Cerebellar nuclear complex (tissue), 1 donor: Measurements from ENCODE around the gene DLX1.
"Not testable (repeated sequence)": the region's sequence is repeated elsewhere in the genome, so short reads cannot be mapped to it uniquely, and the experiment has no call there.

Experiments used
- DNase-seq, 2 experiments: peaks; one replicate each; lab custom pipeline; 2025; lab: John Stamatoyannopoulos, UW

Gene DLX1

DNA sequence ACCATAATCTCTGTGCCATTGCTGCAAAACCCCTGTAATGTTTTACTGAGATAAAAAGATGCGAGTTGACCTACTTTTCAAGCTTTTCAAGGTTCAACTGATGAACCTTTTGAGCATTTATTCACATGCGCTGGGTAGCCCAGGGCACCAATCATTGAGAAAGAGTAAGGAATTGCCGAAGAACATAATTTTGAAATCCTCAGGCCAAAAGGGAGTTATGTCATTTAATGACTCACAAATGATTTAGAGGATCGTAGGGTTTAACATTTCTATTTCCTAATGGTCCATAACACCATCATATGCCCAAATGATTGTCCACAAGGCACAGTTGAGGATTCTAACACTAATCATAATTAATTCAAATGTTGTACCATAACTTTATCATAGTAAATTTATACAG is 20.2 kb upstream of the DLX1 start:
- no peak for DNase-seq

GRCh38 chr2:172066394-172066886 is 18.9 kb upstream of the DLX1 start:
- no peak for DNase-seq

DNA sequence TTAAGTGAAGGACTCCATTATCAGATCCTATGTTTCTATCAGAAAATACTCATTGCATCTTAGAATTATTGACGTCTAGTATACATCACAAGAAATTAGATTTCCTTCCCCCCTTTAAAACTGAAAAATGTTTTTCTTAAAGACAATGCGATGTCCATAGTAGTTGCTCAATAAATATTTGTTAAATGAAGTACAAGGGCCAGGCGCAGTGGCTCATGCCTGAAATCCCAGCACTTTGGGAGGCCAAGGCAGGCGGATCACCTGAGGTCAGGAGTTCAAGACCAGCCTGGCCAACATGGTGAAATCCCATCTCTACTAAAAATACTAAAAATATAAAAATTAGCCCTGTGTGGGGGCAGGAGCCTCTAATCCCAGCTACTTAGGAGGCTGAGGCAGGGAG is 17.4 kb upstream of the DLX1 start:
- DNase-seq, result not testable (repeated sequence)

- no peak for DNase-seq
Measured at GRCh38 chr2:172070936-172071335, 14.4 kb upstream of the DLX1 start.

- DNase-seq, result no peak
Measured at GRCh38 chr2:172072303-172072702, 13.0 kb upstream of the DLX1 start.

- no peak for DNase-seq
Measured at GRCh38 chr2:172072706-172073105, 12.6 kb upstream of the DLX1 start.

- DNase-seq, result no peak
Measured at GRCh38 chr2:172073518-172073917, 11.8 kb upstream of the DLX1 start.

- no peak for DNase-seq
Measured at GRCh38 chr2:172074254-172074653, 11.1 kb upstream of the DLX1 start.

- DNase-seq, result no peak
Measured at GRCh38 chr2:172079416-172079815, 5.9 kb upstream of the DLX1 start.

- no peak for DNase-seq
Measured at GRCh38 chr2:172079838-172080640, 5.3 kb upstream of the DLX1 start.

DNA sequence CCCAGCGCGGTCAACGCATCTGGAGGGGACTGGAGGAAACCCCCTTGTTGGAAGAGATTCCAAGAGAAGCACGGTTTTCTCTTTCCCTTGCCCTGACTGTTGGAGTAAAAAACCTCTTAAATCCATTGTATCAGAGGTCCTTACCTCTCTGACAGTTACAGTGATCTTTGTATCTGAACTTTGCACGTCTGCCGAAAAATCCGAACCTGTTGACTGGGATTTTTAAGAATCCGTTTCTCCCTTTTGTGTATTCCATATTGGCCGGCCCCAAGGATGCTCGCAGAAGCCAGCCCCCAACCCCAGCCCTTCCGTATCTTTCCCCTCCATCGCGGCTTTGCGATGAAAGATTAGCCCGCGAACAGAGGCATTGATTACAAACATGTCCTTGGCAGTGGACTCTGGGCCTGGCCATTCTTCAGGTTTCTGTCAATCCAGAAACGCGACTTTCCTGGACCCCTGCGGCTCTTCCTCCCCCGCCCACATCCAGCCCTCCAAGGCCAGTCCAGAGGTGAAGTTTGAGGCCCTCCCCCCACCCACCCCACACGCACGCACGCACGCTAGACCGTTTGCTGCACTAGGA is 4.6 kb upstream of the DLX1 start:
- DNase-seq, result no peak

DNA sequence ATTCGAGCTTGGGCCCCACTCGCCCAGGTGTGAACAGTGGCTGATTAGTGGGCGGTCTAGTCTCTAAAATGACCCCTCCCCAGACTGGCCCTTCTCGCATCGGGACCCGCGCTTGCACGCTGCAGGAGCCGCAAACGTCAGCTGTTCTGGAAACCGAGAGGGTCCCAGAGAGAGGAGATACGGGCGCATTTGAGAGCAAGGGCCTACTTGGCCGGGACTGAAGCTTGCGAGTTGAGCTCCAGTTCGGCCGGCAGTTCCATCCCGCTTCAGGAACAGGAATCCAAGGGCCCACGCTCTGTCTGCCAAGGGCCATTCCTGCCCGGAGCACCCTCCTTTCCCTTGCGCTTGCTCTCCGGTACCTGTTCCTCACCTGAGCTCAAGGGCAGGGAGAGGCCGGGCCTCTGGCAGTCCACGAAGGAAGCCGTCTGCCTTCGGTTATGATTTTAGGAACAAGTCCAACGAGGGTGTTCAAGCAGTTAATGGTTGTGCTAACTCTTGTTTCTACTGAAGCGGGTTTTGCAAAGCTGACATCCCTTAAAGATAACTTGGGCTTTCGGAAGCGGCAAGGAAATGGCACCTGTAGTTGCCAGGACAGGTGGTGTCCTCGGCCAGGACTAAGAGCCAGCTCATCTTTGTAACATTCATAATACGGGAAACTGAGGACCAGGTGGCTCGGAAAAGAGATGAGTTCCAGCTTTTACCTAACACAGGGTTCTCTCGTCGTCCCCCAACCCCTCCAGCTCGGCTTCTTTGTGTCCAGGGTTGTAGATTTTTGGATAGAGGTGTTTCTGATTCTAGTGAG is 3.9 kb upstream of the DLX1 start:
- DNase-seq, result no peak

DNA sequence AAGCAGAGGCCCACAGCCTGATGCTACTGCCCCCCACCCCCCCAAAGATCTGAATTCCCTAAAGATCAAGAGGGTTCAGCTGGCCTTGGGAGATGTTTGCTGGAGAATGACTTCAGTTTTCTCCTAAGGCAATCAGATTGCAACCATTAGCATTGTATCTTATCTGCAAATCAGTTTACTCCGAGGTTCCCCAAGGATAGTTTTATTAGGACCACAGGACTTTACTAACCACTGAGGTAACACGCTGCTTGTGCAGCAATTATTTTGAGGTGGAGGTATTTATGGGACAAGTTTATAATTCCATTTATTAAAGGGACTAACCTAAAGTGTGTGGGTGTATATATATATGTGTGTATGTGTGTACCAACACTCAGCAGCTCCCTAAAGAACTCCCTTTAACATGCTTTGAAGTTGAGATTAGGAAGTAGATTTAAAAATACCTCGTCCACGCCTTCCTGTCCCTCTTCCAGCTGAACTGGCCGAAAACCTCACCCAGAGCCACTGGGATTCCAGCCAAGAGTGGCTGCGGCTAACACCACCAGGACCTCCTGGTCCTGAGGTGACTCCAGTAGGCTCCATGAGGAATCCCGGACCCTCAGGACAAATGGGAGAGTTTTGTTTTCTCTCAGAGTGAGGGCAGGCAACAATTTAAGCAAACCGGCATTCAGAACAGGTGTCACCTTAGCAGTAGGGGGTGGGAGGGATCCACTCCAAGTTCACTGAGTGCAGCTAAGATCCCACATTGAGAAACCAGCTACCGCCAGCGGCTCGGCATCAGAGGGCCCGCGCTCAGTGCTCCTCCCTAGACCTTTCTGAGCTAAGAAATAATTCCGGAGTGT is 3.0 kb upstream of the DLX1 start:
- no peak for DNase-seq

DNA sequence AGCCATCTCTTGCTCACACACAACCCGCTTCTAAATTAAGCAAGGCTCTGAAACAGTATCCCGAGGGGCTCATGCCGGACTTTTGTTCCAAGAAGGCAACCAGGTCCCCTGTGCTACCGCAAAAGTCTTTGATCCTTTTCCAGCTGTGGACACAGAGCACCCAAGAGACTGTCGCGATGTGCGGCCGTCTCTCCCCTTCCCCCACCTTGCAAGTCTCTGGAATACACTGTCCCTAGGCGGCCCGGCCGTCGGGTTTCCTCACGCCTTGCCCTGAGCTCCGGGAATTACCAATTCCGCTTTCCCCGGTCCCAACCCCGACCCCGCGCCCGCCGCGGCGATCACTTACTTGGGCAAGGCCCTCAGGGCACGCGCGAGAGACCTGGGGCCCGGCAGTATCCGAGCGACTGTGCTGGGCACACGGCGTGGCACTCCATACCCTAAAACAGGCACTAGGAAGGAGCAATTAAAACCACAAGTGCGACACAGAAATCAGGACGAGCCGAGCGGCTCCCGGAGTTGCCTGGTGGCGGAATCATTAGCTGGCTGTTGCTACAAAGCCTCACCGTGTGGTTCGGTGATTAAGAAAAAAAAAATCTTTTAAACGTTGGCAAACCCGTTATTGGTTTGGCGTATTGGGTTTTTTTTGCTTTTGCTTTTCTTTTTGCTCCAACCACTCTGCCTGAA is 2.2 kb upstream of the DLX1 start:
- DNase-seq, result no peak

- no peak for DNase-seq
Measured at GRCh38 chr2:172083628-172084394, 1.5 kb upstream of the DLX1 start.

DNA sequence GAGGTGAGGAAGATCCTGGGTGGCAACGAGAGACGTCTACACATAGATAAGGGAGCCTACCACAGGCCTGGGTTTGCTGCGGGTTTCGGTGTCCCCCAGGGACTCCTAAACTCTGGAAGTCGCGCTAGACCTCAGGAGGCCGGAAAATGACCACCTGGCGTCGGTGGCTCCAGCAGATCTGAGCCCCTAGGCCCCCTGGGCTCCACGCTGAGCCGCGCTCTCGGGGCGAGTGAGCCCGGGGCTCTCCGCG is 987 bp upstream of the DLX1 start:
- DNase-seq, result no peak

- no peak for DNase-seq
Measured at GRCh38 chr2:172084645-172085459, 455 bp upstream of the DLX1 start.

- DNase-seq, result no peak
Measured at GRCh38 chr2:172086241-172087206, 1.2 kb downstream of the DLX1 start.
